T-cell (primary cell): Measurements from ENCODE around the gene VMAC. TPM values are rescaled to one million over a fixed set of nuclear protein-coding genes. Genes with fewer than 3 reads are reported as not detected.
"Not testable (repeated sequence)": the region's sequence is repeated elsewhere in the genome, so short reads cannot be mapped to it uniquely, and the experiment has no call there.

Experiments
- ATAC-seq, 4 experiments: fragments of 200-7000 bp in 3 of 4; fragments of 150-1000 bp in 1 of 4; cut with Tn5 transposase; replicated peaks in 1 of 4; 1 replicate in 3 of 4; 2 replicates in 1 of 4; pipeline ENCODE4 v1.10.0; 2021; ENCODE audit warnings: moderate library complexity in 3 of 4, mild to moderate bottlenecking in 2 of 4, moderate number of reproducible peaks in 1 of 4
- CTCF ChIA-PET, 2 donors: fragments of 300-600 bp; sonication (Branson Sonifier 250); formaldehyde crosslinking; loops; one replicate each; lab custom pipeline; 2022; ENCODE audit warnings: antibody characterized with exemption in 2 of 2; lab: Charles Lee
- POLR2A ChIA-PET, 2 donors: fragments of 300-600 bp; sonication (Branson Sonifier 250); formaldehyde crosslinking; loops; one replicate each; lab custom pipeline; 2022; ENCODE audit warnings: antibody characterized with exemption in 2 of 2; lab: Charles Lee
- DNase-seq, 35 experiments: peaks; one replicate each; pipeline versions ENCODE4 v3.0.0 to v3.0.0-alpha.2; 2013 to 2023
- H3K27ac ChIP-seq: one replicate; pipeline ENCODE4 v1.5.1; 2013; ENCODE audit warnings: low read length
- H3K27me3 ChIP-seq, 2 experiments: replicated peaks in 1 of 2; 1 replicate in 1 of 2; 2 replicates in 1 of 2; pipeline versions ENCODE4 v1.6.1 to v1.7.0; 2013; ENCODE audit warnings: low read length in 1 of 2, mixed read lengths in 1 of 2; ENCODE audit not compliant: control insufficient read depth in 2 of 2, insufficient read depth in 2 of 2; ENCODE audit errors: extremely low read depth in 1 of 2
- H3K36me3 ChIP-seq, 2 donors: 1 replicate in 1 of 2; 2 replicates in 1 of 2; pipeline versions ENCODE4 v1.6.1 to v1.7.0; 2013; ENCODE audit warnings: low read length in 1 of 2; ENCODE audit not compliant: control insufficient read depth in 2 of 2, insufficient read depth in 1 of 2; ENCODE audit errors: extremely low read depth in 1 of 2
- H3K4me1 ChIP-seq, 2 experiments: 1 replicate in 1 of 2; 2 replicates in 1 of 2; pipeline versions ENCODE4 v1.6.1 to v1.7.0; 2013; ENCODE audit warnings: low read length in 2 of 2, mixed read lengths in 1 of 2; ENCODE audit not compliant: insufficient read depth in 2 of 2, control insufficient read depth in 1 of 2; ENCODE audit errors: extremely low read depth in 1 of 2
- H3K4me3 ChIP-seq, 2 donors: 1 replicate in 1 of 2; 2 replicates in 1 of 2; pipeline versions ENCODE4 v1.5.1 to v1.7.0; 2013; ENCODE audit warnings: mild to moderate bottlenecking in 2 of 2, low read length in 1 of 2, moderate library complexity in 1 of 2; ENCODE audit not compliant: control insufficient read depth in 1 of 2; ENCODE audit errors: extremely low read depth in 1 of 2
- H3K9me3 ChIP-seq: 2 replicates; pipeline ENCODE4 v1.7.0; 2013
- H3K27ac Mint-ChIP-seq, 2 donors: one replicate each; pipeline ENCODE4 v1.8.0; 2020 to 2021; ENCODE audit warnings: mild to moderate bottlenecking in 2 of 2, mixed read lengths in 2 of 2
- H3K27me3 Mint-ChIP-seq, 2 donors: one replicate each; pipeline ENCODE4 v1.8.0; 2021 to 2022; ENCODE audit warnings: mixed read lengths in 2 of 2
- H3K36me3 Mint-ChIP-seq: one replicate; pipeline ENCODE4 v1.8.0; 2021; ENCODE audit warnings: mixed read lengths
- H3K4me1 Mint-ChIP-seq, 3 donors: one replicate each; pipeline ENCODE4 v1.8.0; 2020 to 2022; ENCODE audit warnings: mixed read lengths in 3 of 3, mild to moderate bottlenecking in 1 of 3
- H3K4me3 Mint-ChIP-seq, 3 donors: one replicate each; pipeline ENCODE4 v1.8.0; 2020 to 2022; ENCODE audit warnings: mild to moderate bottlenecking in 3 of 3, mixed read lengths in 3 of 3, moderate library complexity in 3 of 3
- H3K9me3 Mint-ChIP-seq, 3 donors: one replicate each; pipeline ENCODE4 v1.8.0; 2020 to 2022; ENCODE audit warnings: mixed read lengths in 3 of 3
- WGBS: methylation state at CpG from one replicate; pipeline ENCODE4 v1.1.5; 2013; ENCODE audit warnings: missing lambda C conversion rate; ENCODE audit not compliant: insufficient coverage; 5-methylcytosine and 5-hydroxymethylcytosine counted together
- total RNA-seq, 35 experiments: library from RNA in 6 of 35; stranded (reverse) in 6 of 35; fragments of 120-200 nt in 1 of 35; gene quantifications; one replicate each; pipeline versions ENCODE4 v1.2.1 to v1.2.4 and lab custom pipeline; 2013 to 2026

The VMAC gene
- 10 to 100 TPM; 23.8 to 35.9 (median 30.9) TPM for total RNA-seq
- total RNA-seq (2013) = 20.5 TPM
- total RNA-seq (lab: John Stamatoyannopoulos, UW) = 2.4 to 49.1 (median 23.0) reads per million in 29 experiments

GRCh38 chr19:5904352-5905113, at the start of gene VMAC:
Gene VMAC, plus strand, starts transcription at chr19:5904872. Its CDS starts 19 bp downstream, at chr19:5904891.
- ChIA-PET CTCF (interaction anchor here in 1 of 2 donors (0.6 to 2.4 kb wide), 8 partner anchors 51 to 222 kb away, joined by 3 to 25 read pairs (median 3); partner anchors contain the start of genes NRTN and RPL36), POLR2A (interaction anchor here in 1 of 2 donors (0.6 to 1.0 kb wide), 3 partner anchors 57 to 113 kb away, joined by 3 to 5 read pairs (median 3); partner anchors contain the start of gene DUS3L)
- Mint-ChIP-seq H3K27ac (peak within 1 kb of the TSS; percentile 99 to 100), H3K9me3 (no peaks in the 10 kb centered on the region), H3K27me3 (no peaks in the 10 kb centered on the region), H3K4me3 (peak within 1 kb of the TSS; percentile 95 to 96 (median 95)), H3K4me1 (peaks cover 35 to 47% (median 37%) of the 10 kb centered on the region in 3 donors), H3K36me3 (peaks cover 11% of the 10 kb centered on the region)
- Histone ChIP-seq H3K36me3 (peaks cover 4 to 9% of the 10 kb centered on the region in 2 donors), H3K4me1 (peaks cover 0 to 48% of the 10 kb centered on the region in 2 experiments), H3K4me3 (peak within 1 kb of the TSS; percentile 85 to 100), H3K9me3 (no peaks in the 10 kb centered on the region), H3K27ac (peak within 1 kb of the TSS; percentile 85), H3K27me3 (no peaks in the 10 kb centered on the region)
- DNase-seq = peak; percentile 99 to 100 (median 100)
- 0% methylated on average over 58 of the region's 61 CpGs for WGBS
- peak; percentile 78 to 80 (median 80) for ATAC-seq

DNA sequence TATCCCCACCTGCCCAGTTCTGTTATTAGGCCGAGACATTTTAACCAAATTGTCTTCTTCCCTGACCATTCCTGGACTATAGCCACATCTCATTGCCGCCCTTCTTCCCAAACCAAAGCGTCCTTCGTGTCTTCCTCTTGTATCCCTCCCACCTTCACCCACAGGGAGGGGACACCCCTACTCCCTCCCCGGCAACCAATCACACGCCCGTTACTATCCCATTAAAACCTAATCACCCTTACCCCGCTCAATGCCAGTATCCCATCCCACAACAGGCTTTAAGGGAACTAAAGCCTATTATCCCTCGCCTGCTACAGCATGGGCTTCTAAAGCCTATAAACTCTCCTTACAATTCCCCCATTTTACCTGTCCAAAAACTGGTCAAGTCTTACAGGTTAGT, 49.5 kb upstream of the VMAC start:
- not testable (repeated sequence) for H3K4me3 Mint-ChIP-seq

DNA sequence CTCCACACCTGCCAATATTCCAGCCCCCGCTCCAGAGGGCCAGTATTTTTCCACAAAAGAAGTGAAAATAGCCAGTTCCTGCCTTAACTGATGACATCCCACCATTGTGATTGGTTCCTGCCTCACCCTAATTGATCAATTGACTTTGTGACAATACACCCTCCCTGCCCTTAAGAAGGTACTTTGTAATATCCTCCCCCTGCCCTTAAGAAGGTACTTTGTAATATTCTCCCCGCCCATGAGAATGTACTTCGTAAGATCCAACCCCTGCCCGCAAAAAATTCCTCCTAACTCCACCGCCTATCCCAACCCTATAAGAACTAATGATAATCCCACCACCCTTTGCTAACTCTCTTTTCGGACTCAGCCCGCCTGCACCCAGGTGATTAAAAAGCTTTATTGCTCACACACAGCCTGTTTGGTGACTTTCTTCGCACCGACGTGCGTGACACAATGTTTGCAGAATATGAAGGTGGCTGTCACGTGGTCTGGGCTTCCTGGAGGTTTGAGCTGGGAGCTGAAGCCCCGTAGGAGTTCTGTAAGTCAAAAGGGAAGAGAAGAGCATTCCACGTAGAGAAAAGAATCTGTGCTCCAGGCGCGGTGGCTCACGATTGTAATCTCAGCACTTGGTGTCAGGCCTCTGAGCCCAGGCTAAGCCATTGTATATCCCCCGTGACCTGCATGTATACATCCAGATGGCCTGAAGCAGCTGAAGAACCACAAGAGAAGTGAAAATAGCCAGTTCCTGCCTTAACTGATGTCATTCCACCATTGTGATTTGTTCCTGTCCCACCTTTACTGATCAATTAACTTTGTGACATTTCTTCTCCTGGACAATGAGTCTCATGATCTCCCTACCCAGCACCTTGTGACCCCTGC, 47.2 kb upstream of the VMAC start:
- Mint-ChIP-seq H3K9me3 (no peaks in the 10 kb centered on the region), H3K36me3 (no peaks in the 10 kb centered on the region), H3K27ac (no peak overlapping the region), H3K4me1 (no peaks in the 10 kb centered on the region), H3K4me3 (no peak overlapping the region), H3K27me3 (peaks cover 0 to 11% of the 10 kb centered on the region in 2 donors)
- Histone ChIP-seq H3K9me3 (no peaks in the 10 kb centered on the region), H3K36me3 (no peaks in the 10 kb centered on the region), H3K4me3 (no peak overlapping the region), H3K4me1 (no peaks in the 10 kb centered on the region), H3K27ac (no peak overlapping the region), H3K27me3 (peaks cover 0 to 5% of the 10 kb centered on the region in 2 experiments)
- no peak for DNase-seq
- CTCF ChIA-PET = interaction anchor here in 1 of 2 donors (0.6 kb wide), 1 partner anchor 321 kb away, joined by 12 read pairs; no protein-coding TSS in a partner anchor
- POLR2A ChIA-PET = no interaction called here
- 84% methylated on average over 16 of the region's 18 CpGs for WGBS
- no peak for ATAC-seq

More for the DNA sequence above, 49.5 kb upstream of the VMAC start:
- H3K27ac ChIP-seq, H3K4me3 ChIP-seq, H3K27me3 Mint-ChIP-seq, H3K9me3 ChIP-seq, H3K36me3 Mint-ChIP-seq, DNase-seq, H3K36me3 ChIP-seq, H3K4me1 ChIP-seq, H3K27ac Mint-ChIP-seq, POLR2A ChIA-PET, CTCF ChIA-PET, H3K9me3 Mint-ChIP-seq, H3K4me1 Mint-ChIP-seq, ATAC-seq, H3K27me3 ChIP-seq: not testable (repeated sequence)
- WGBS = 85% methylated on average over 9 of the region's 9 CpGs

DNA sequence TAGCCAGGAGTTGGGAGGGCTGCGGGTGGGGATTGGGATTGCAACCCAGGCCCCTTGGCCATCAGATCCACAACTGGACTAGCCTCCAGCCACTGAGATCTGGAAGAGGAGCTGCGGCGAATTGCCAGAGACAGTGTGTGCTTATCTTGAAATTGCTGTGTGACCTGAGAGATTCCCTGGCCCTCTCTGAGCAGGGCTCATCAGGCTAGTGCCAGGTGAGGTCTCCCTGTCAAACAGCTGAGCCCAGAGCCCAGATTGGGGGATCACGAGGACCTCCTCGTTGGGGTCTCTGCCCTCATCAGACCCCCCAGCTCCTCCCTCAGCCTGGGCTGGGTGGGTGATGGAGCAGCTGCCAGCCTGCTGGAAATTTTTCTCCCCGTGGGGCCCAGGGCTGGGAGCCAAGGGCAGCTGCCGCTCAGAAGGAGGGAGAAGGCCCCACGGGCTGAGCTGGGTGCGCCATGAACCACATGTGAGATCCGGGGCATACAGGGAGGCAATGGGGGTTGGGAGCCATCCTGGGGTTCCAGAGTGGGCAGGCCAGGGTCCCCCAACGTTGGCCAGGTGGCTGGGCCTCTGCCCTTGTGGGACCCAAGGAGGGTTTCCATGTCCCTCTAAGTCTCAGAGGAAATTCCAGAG, 41.5 kb upstream of the VMAC start:
- Mint-ChIP-seq H3K36me3 (no peaks in the 10 kb centered on the region), H3K9me3 (no peaks in the 10 kb centered on the region), H3K27me3 (peaks cover 7 to 13% of the 10 kb centered on the region in 2 donors), H3K4me3 (no peak overlapping the region), H3K27ac (no peak overlapping the region), H3K4me1 (no peaks in the 10 kb centered on the region)
- no peak overlapping the region for H3K4me3 ChIP-seq
- ChIA-PET CTCF (interaction anchor here in 1 of 2 donors (0.6 kb wide), 1 partner anchor 1786 kb away, joined by 5 read pairs; no protein-coding TSS in a partner anchor), POLR2A (no interaction called here)
- H3K27me3 ChIP-seq = peaks cover 0 to 34% of the 10 kb centered on the region in 2 experiments
- DNase-seq (no peak), ATAC-seq (no peak)
- H3K27ac ChIP-seq = no peak overlapping the region
- no peaks in the 10 kb centered on the region for H3K4me1 ChIP-seq
- WGBS = 79% methylated on average over 11 of the region's 11 CpGs
- H3K9me3 ChIP-seq = no peaks in the 10 kb centered on the region
- no peaks in the 10 kb centered on the region for H3K36me3 ChIP-seq

DNA sequence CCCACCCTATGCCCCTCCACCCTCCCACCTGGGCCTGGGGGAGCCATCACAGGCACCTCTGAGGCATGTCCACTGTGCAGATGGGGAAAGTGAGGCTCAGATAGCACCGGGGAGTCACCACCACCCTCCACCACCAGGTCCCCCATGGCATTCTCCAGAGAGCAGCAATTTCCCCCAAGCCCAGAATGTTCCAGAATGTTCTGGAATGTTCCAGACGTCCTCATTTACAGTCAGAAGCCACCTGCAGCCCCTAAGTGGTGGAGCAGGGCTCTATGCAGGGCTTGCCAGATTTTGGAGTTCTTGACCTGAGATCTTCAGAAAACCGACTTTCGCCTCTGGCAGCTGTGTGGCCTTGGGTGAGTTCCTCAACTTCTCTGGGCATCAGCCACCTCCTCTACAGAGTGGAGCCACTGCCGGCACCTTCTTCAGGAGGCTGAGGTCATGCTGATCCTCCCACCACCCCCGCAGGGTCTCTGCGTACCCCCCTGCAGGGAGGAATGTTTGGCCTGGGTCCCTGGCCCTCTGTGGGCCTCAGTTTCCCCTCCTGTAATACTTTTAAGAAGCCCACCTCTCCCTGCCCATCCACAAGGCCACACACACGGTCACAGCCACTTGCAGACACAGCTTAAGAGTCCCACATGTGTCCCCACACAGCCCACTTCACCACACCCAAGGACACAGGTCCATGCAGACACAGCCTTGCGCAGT, 40.5 kb upstream of the VMAC start:
- Histone ChIP-seq H3K27ac (no peak overlapping the region), H3K9me3 (no peaks in the 10 kb centered on the region), H3K27me3 (peaks cover 0 to 34% of the 10 kb centered on the region in 2 experiments), H3K36me3 (no peaks in the 10 kb centered on the region), H3K4me3 (no peak overlapping the region), H3K4me1 (no peaks in the 10 kb centered on the region)
- H3K9me3 Mint-ChIP-seq = no peaks in the 10 kb centered on the region
- 70% methylated on average over 5 of the region's 9 CpGs for WGBS
- no peak overlapping the region for H3K4me3 Mint-ChIP-seq
- no peak overlapping the region for H3K27ac Mint-ChIP-seq
- H3K4me1 Mint-ChIP-seq = no peaks in the 10 kb centered on the region
- H3K27me3 Mint-ChIP-seq = peaks cover 7 to 13% of the 10 kb centered on the region in 2 donors
- ChIA-PET CTCF (interaction anchor here in 1 of 2 donors (0.6 kb wide), 1 partner anchor 1787 kb away, joined by 5 read pairs; no protein-coding TSS in a partner anchor), POLR2A (no interaction called here)
- DNase-seq (no peak), ATAC-seq (no peak)
- no peaks in the 10 kb centered on the region for H3K36me3 Mint-ChIP-seq
